HepG2 (cell line): Measurements from ENCODE around the gene NEURL2. TPM values are rescaled to one million over a fixed set of nuclear protein-coding genes. Genes with fewer than 3 reads are reported as not detected.
A peak's percentile ranks its signal among the peaks of the same experiment; 100 is the strongest.

Experiments
- ARNT ChIP-seq: fragments of 450-650 bp; IDR thresholded peaks from 2 replicates; pipeline ENCODE4 v1.6.1; 2017
- CREB3 ChIP-seq: sonication (generic); formaldehyde crosslinking; IDR thresholded peaks from 2 replicates; pipeline ENCODE4 v1.5.0; 2020; ENCODE audit warnings: missing genetic modification reagents
- EED ChIP-seq: sonication (generic); formaldehyde crosslinking; IDR thresholded peaks from 2 replicates; pipeline ENCODE4 v1.5.0; 2020; ENCODE audit warnings: mild to moderate bottlenecking, missing genetic modification reagents
- ERF ChIP-seq: IDR thresholded peaks from 2 replicates; pipeline ENCODE4 v1.6.1; 2018; ENCODE audit warnings: missing biosample characterization, missing genetic modification reagents
- FOSL2 ChIP-seq: sonication (generic); formaldehyde crosslinking; IDR thresholded peaks from 2 replicates; pipeline ENCODE4 v1.4.0; 2020; ENCODE audit warnings: missing genetic modification reagents
- GABPB1 ChIP-seq: IDR thresholded peaks from 2 replicates; pipeline ENCODE4 v1.6.1; 2016; ENCODE audit warnings: mild to moderate bottlenecking, missing genetic modification reagents, moderate library complexity, missing compliant biosample characterization
- HDAC2 ChIP-seq: sonication (generic); formaldehyde crosslinking; IDR thresholded peaks from 2 replicates; pipeline ENCODE4 v1.4.0; 2020; ENCODE audit warnings: missing genetic modification reagents
- HMG20A ChIP-seq: IDR thresholded peaks from 2 replicates; pipeline ENCODE4 v1.6.1; 2016; ENCODE audit warnings: borderline replicate concordance
- HNF4A ChIP-seq: sonication (generic); formaldehyde crosslinking; IDR thresholded peaks from 2 replicates; pipeline ENCODE4 v1.4.0; 2020; ENCODE audit warnings: missing genetic modification reagents
- NCOR1 ChIP-seq: fragments of 200-600 bp; sonication (generic); IDR thresholded peaks from 2 replicates; pipeline ENCODE4 v1.7.0; 2017; ENCODE audit warnings: antibody characterized with exemption, low read length, borderline replicate concordance
- NFE2L2 ChIP-seq: fragments of 150-350 bp; IDR thresholded peaks from 2 replicates; pipeline ENCODE4 v1.6.1; 2014; ENCODE audit warnings: low read length
- PBX2 ChIP-seq: IDR thresholded peaks from 2 replicates; pipeline ENCODE4 v1.6.1; 2016; ENCODE audit warnings: control low read depth
- RORA ChIP-seq: sonication (generic); formaldehyde crosslinking; IDR thresholded peaks from 2 replicates; pipeline ENCODE4 v1.5.0; 2020; ENCODE audit warnings: mild to moderate bottlenecking, missing genetic modification reagents, moderate library complexity
- SMAD9 ChIP-seq: sonication (generic); formaldehyde crosslinking; IDR thresholded peaks from 2 replicates; pipeline ENCODE4 v1.5.1; 2020; ENCODE audit warnings: mild to moderate bottlenecking, missing genetic modification reagents
- ZBTB37 ChIP-seq: sonication (generic); formaldehyde crosslinking; IDR thresholded peaks from 2 replicates; pipeline ENCODE4 v1.4.0; 2020; ENCODE audit warnings: mild to moderate bottlenecking, missing genetic modification reagents
- ZBTB7A ChIP-seq: sonication (generic); formaldehyde crosslinking; IDR thresholded peaks from 2 replicates; pipeline ENCODE4 v1.8.0; 2022; ENCODE audit warnings: mild to moderate bottlenecking, missing genetic modification reagents
- ZC3H13 ChIP-seq: sonication (generic); formaldehyde crosslinking; IDR thresholded peaks from 2 replicates; pipeline ENCODE4 v1.8.1; 2023; ENCODE audit warnings: mild to moderate bottlenecking, missing genetic modification reagents, moderate library complexity
- ZFY ChIP-seq: sonication (generic); formaldehyde crosslinking; IDR thresholded peaks from 2 replicates; pipeline ENCODE4 v1.4.0; 2020; ENCODE audit warnings: missing genetic modification reagents
- ZMYM2 ChIP-seq: sonication (generic); formaldehyde crosslinking; IDR thresholded peaks from 2 replicates; pipeline ENCODE4 v1.8.0; 2022; ENCODE audit warnings: mild to moderate bottlenecking, missing genetic modification reagents
- ZNF264 ChIP-seq: sonication (generic); formaldehyde crosslinking; IDR thresholded peaks from 2 replicates; pipeline ENCODE4 v1.4.0; 2020; ENCODE audit warnings: missing genetic modification reagents
- ZNF501 ChIP-seq: sonication (generic); formaldehyde crosslinking; IDR thresholded peaks from 2 replicates; pipeline ENCODE4 v1.5.1; 2020; ENCODE audit warnings: mild to moderate bottlenecking, moderate library complexity, missing genetic modification reagents
- ZNF570 ChIP-seq: sonication (generic); formaldehyde crosslinking; IDR thresholded peaks from 2 replicates; pipeline ENCODE4 v1.4.0; 2020; ENCODE audit warnings: mild to moderate bottlenecking, missing genetic modification reagents, borderline replicate concordance
- ZNF629 ChIP-seq: sonication (generic); formaldehyde crosslinking; conservative IDR thresholded peaks from 2 replicates; pipeline ENCODE4 v1.5.0; 2020; ENCODE audit warnings: missing genetic modification reagents
- ZNF878 ChIP-seq: sonication (generic); formaldehyde crosslinking; IDR thresholded peaks from 2 replicates; pipeline ENCODE4 v1.8.1; 2023; ENCODE audit warnings: mild to moderate bottlenecking, missing genetic modification reagents, moderate library complexity
- ZSCAN30 ChIP-seq: sonication (generic); formaldehyde crosslinking; IDR thresholded peaks from 2 replicates; pipeline ENCODE4 v1.5.0; 2020; ENCODE audit warnings: mild to moderate bottlenecking, missing genetic modification reagents
- polyA plus RNA-seq, 8 experiments: library from polyadenylated mRNA; depleted of rRNA in 3 of 8; stranded (reverse) in 7 of 8; unstranded in 1 of 8; fragments of >200 nt; fragmentation: Illumina TruSeq in 4 of 8; extraction: Trizol in 4 of 8; gene quantifications; 2 replicates each; pipeline versions ENCODE4 v1.2.1 to v1.2.3, GENCODE V29; 2011 to 2016; ENCODE audit warnings: low read depth in 4 of 8, missing spikeins in 1 of 8, mixed read lengths in 1 of 8; ENCODE audit not compliant: insufficient read depth in 1 of 8
- total RNA-seq, 5 experiments: library from RNA; depleted of rRNA; stranded (reverse); fragments of >200 nt; fragmentation: Illumina TruSeq; extraction: Trizol; gene quantifications; 2 replicates each; pipeline ENCODE4 v1.2.3, GENCODE V29; 2016; ENCODE audit warnings: low read depth in 1 of 5
- TF ChIP-seq, protein P1 (sequence below): sonication (generic); formaldehyde crosslinking; IDR thresholded peaks from 2 replicates; pipeline ENCODE4 v1.4.0; 2020; ENCODE audit warnings: missing genetic modification reagents
- TF ChIP-seq, protein P2 (sequence below): sonication (generic); formaldehyde crosslinking; IDR thresholded peaks from 2 replicates; pipeline ENCODE4 v1.4.0; 2020; ENCODE audit warnings: mild to moderate bottlenecking, missing genetic modification reagents

NEURL2 gene
- total and polyA plus RNA-seq, 2 of the 13 experiments (the other 11 are each of a cell fraction or from before 2014, with no cell fraction given), result 7.2 to 9.7 TPM

GRCh38 chr20:45919542-45920399 lies 28.8 kb upstream of the NEURL2 start (continued):
- no peak for TF ChIP-seq ZNF264 (CRISPR knock-in tag)
- TF ChIP-seq, protein P1, sequence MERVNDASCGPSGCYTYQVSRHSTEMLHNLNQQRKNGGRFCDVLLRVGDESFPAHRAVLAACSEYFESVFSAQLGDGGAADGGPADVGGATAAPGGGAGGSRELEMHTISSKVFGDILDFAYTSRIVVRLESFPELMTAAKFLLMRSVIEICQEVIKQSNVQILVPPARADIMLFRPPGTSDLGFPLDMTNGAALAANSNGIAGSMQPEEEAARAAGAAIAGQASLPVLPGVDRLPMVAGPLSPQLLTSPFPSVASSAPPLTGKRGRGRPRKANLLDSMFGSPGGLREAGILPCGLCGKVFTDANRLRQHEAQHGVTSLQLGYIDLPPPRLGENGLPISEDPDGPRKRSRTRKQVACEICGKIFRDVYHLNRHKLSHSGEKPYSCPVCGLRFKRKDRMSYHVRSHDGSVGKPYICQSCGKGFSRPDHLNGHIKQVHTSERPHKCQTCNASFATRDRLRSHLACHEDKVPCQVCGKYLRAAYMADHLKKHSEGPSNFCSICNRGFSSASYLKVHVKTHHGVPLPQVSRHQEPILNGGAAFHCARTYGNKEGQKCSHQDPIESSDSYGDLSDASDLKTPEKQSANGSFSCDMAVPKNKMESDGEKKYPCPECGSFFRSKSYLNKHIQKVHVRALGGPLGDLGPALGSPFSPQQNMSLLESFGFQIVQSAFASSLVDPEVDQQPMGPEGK (CRISPR knock-in tag), result peak; percentile 75
- 0 out of 2 replicates have a peak, but pooled peaks have one; percentile 15 for TF ChIP-seq ZBTB7A (CRISPR knock-in tag)
- TF ChIP-seq ZNF501 (CRISPR knock-in tag), result no peak
- TF ChIP-seq, protein P2, sequence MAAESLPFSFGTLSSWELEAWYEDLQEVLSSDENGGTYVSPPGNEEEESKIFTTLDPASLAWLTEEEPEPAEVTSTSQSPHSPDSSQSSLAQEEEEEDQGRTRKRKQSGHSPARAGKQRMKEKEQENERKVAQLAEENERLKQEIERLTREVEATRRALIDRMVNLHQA (CRISPR knock-in tag), result no peak
- 0 out of 2 replicates have a peak, but pooled peaks have one; percentile 33 for TF ChIP-seq ZFY (CRISPR knock-in tag)
- TF ChIP-seq RORA (CRISPR knock-in tag), result no peak
- TF ChIP-seq ZNF629 (CRISPR knock-in tag), result peak; percentile 96
- no peak for TF ChIP-seq ZC3H13
- TF ChIP-seq ZBTB37 (CRISPR knock-in tag), result no peak
- TF ChIP-seq ERF, result no peak
- no peak for TF ChIP-seq PBX2 (CRISPR knock-in tag)
- 0 out of 2 replicates have a peak, but pooled peaks have one; percentile 19 for TF ChIP-seq HNF4A (CRISPR knock-in tag)
- no peak for TF ChIP-seq CREB3 (CRISPR knock-in tag)
- TF ChIP-seq GABPB1 (CRISPR knock-in tag), result no peak
- TF ChIP-seq ARNT, result no peak
- no peak for TF ChIP-seq NFE2L2
- TF ChIP-seq HMG20A (CRISPR knock-in tag), result no peak
- 0 out of 2 replicates have a peak, but pooled peaks have one; percentile 16 for TF ChIP-seq EED (CRISPR knock-in tag)
- TF ChIP-seq ZMYM2 (CRISPR knock-in tag), result no peak
- TF ChIP-seq HDAC2, result peak; percentile 49; the same call in 1 of the 2 replicates
- no peak for TF ChIP-seq ZNF878 (CRISPR knock-in tag)
- TF ChIP-seq FOSL2, result peak; percentile 42; the same call in 1 of the 2 replicates
- TF ChIP-seq ZSCAN30, result no peak
- TF ChIP-seq NCOR1, result no peak
- TF ChIP-seq ZNF570, result no peak
- TF ChIP-seq SMAD9 (CRISPR knock-in tag), result no peak
